ENCODE results near the gene SULF2. TPM values are rescaled to one million over a fixed set of nuclear protein-coding genes. Genes with fewer than 3 reads are reported as not detected.

SULF2 gene
- total RNA-seq, 1 experiment from 2014 or later = 23.5 TPM

- DNase-seq (ENCODE audit: low spot score) = no peak
Measured at GRCh38 chr20:47762699-47763268, 22.5 kb downstream of the SULF2 start.

GRCh38 chr20:47761482-47762047 is 23.7 kb downstream of the SULF2 start:
- no peak for DNase-seq (ENCODE audit: low spot score)

DNA sequence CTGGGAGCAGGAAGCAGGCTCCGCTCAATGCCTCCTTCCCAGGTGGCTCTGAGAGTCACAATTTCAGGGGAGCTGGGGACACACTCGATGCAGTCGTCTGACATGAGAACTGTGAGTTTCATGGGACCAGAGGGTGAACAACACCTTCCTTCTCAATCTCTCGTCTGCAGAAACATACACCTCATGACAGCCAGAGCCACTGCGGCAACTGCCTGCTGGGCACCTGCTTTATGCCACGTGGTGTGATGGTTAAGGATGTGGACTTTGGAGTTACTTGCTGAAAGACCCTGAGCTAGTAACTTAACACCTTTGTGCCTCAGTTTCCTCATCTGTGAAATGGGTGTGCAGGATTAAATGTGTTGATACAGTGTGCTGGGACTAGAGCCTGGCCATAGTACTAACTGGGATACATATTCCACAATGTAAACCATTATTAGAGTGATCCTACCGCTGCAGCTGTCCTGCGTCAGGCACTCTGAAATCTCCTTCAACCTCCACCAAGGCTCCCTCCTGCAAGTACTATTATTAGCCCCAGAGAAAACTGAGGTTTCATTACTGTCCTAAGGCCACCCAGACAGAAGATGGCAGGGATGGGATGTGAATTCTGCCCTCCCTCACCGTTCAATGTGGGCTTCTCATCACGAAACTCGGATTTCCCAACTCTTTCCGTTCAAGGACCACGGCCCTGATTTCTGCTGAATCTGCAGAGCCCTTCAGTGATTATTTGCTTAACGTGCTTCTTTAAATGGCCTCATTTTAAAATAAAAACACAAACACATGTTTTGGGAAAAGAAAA is 24.4 kb downstream of the SULF2 start:
- DNase-seq (ENCODE audit: low spot score) = no peak

GRCh38 chr20:47758517-47759450 is 26.5 kb downstream of the SULF2 start:
- no peak for DNase-seq (ENCODE audit: low spot score)

DNA sequence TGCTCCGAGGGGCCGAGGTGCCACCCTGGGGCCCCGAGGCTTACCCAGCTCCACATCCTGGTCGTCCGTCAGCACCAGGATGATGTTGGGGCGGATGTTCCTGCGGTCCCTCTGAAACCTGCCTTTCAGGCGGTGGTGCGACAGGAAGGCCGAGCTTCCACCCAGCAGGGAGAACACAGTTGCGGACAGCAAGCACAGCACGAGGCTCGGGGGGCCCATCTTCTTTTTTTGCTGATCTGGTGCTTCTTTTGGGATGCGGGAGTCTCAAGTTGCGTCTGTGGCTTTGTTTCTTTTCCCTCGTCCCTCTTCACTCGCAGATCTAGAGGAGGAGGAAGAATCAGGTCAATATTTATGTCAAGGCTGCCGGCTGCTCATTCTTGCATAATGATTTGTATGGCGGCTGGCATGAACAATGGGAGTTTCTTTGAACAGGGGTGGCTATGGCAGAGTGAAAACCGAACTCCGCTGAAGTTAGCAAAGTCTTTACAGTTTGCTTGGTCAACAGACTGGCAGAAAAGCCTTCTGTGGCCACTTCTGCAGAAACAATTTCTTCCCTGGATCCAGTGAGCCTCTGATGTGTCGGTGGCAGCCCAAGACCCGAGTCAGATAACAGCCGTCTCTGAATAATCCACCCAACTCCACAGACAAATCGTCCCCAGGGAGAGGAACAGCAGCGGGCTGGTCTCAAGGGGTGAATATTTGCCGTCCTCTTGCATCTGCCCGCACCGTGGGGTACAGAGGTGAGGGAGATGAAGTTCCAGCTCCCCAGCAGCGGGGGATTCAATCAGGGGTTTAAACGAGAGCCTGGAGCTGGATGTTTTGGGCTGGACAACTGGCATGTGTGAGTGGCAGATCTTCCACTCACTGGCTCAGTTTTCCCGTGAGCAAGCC is 27.9 kb downstream of the SULF2 start:
- no peak for DNase-seq (ENCODE audit: low spot score)

DNA sequence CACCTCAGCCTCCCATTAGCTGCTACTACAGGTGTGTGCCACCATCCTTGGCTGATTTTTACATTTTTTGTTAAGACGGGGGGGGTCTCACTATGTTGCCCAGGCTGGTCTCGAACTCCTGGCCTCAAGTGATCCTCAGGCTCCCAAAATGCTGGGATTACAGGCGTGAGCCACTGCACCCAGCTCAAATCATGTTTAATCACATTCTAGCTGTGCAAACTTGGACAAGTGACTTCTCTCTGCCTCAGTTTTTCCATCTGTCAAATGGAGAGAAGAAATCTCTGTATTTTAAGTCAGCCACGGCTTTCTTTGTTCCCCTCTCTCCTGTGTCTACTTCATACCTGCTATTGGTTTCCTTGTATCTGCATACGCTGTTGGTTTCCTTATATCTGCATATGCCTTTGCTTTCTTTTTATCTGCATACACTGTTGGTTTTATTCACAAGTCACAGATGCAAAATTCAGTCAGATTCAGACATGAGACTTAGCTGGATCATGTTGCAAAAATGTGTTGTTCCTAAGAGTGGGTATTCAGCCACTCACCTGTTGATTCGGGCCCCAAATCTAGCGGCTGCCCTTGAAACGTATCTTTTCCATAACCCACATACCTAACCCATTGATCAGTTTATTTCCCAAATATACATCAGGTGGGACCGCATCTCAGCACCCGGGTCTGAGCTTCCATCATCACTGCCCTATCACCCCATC is 30.2 kb downstream of the SULF2 start:
- DNase-seq (ENCODE audit: low spot score) = no peak

- no peak for DNase-seq (ENCODE audit: low spot score)
Measured at GRCh38 chr20:47754388-47754715, 30.9 kb downstream of the SULF2 start.

GRCh38 chr20:47753576-47754387 is 31.5 kb downstream of the SULF2 start:
- no peak for DNase-seq (ENCODE audit: low spot score)

- no peak for DNase-seq (ENCODE audit: low spot score)
Measured at GRCh38 chr20:47751449-47751848, 33.8 kb downstream of the SULF2 start.

DNA sequence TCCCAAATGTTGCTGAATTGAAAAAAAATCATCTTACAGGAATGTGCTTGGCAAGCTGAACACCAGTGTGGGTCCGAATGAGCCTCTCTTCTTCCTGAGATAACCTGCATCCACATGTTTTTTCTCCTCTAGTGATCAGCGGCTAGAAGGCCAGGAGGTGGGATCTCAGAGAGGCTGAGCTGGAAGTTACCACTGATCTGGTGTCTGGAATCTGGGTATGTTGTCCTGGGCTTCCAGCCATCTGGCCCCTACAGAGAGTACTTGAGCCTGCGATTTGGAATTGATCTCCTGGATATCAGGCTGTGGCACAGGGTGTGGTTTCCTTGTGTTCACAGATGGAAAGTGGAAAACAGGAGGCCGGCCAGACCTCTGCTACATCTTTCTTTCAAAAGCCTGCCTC is 35.9 kb downstream of the SULF2 start:
- DNase-seq (ENCODE audit: low spot score) = no peak

DNA sequence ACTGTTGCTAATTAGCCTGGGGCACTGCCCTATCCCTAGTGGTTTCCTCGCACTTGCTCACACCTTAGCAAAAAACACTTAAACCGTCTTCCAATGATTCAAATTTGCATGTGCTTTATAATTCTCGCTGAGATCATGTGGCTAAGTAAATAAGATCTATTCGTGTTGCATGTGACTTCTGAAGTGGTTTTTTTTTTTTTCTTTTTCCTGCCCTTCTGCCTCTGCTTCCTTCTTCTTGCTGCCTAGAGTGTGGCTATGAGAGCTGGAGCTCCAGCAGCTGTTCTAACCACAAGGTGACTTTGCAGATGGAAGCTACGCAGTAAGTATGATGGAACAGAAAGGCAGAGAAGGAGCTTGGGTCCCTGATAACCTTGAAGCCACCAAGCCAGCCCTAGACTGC is 36.5 kb downstream of the SULF2 start:
- DNase-seq (ENCODE audit: low spot score) = no peak

GRCh38 chr20:47748069-47748468 is 37.2 kb downstream of the SULF2 start:
- no peak for DNase-seq (ENCODE audit: low spot score)

- no peak for DNase-seq (ENCODE audit: low spot score)
Measured at GRCh38 chr20:47747669-47748031, 37.6 kb downstream of the SULF2 start.

DNA sequence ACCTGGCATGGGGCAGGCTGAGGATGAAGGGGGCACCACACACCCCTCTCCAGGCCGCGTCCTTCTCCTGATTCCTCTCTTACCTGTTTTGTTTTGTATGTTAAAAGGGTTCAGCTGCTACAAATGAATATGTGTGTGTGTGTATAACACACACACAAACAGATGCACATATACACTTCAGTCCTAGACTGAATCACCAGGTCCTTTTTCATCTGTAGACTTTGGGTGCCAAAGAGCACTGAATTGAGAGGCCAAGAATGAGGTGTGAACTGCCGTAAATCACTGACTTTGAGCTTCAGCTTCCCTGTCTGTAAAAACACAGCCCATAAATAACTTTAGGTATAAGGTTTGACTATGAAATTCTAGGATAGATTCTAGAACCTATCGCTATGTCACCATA is 40.5 kb downstream of the SULF2 start:
- no peak for DNase-seq (ENCODE audit: low spot score)

- no peak for DNase-seq (ENCODE audit: low spot score)
Measured at GRCh38 chr20:47743671-47744070, 41.6 kb downstream of the SULF2 start.

- DNase-seq (ENCODE audit: low spot score) = no peak
Measured at GRCh38 chr20:47741669-47742608, 43.3 kb downstream of the SULF2 start.

DNA sequence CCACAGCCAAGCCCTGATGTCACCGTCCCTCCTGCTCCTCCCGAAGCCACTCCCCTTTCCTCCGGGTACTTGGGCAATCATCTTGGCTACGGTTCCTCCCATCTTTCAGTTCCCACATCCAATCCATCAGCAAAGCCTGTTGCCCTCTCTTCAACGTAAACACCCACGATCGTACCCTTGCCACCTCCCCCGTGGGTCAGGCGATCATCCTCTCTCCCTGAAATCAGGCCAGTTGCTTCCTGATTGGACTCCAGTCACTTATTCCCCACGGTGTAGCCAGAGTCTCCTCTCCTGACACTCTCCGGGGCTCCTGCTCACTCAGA is 44.5 kb downstream of the SULF2 start:
- DNase-seq (ENCODE audit: low spot score) = no peak

GRCh38 chr20:47740121-47740861 is 45.0 kb downstream of the SULF2 start:
- DNase-seq (ENCODE audit: low spot score) = no peak
